ENCODE measurements around the gene ARMC12. TPM values are rescaled to one million over a fixed set of nuclear protein-coding genes. Genes with fewer than 3 reads are reported as not detected.

ARMC12 gene
- total RNA-seq, 2 experiments from 2014 or later = 1.0 to 1.1 TPM

DNA sequence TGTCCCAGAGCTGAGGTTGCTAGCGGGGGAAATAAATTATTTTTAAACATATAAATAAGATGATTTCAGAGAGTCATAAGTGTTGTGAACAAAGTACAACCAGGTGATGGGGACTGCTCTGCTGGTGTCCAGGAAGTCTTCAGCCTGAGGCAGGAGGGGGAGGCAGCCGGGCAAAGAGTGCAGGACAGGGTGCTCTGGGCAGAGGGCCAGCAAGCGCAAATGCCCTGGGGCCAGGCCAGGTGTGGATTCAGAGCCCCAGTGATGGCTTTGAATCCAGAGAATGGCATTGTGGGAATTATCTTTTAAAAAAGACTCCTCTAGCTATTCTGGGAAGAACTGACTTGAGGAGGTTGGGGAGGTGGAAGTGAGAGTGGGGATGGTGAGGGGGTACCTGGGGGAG lies 45.6 kb downstream of the ARMC12 start:
- intact Hi-C loops (cut with micrococcal nuclease) = no loop called here
- H3K9me3 Mint-ChIP-seq = no peaks in the 10 kb centered on the region
- ChIA-PET CTCF (no interaction called here), POLR2A (no interaction called here)
- H3K4me3 Mint-ChIP-seq = no peak overlapping the region
- no peak for DNase-seq
- H3K36me3 Mint-ChIP-seq (ENCODE audit: low read depth) = no peaks in the 10 kb centered on the region
- no peaks in the 10 kb centered on the region for H3K4me1 Mint-ChIP-seq (ENCODE audit: low read depth)
- H3K27me3 Mint-ChIP-seq = peaks cover 24% of the 10 kb centered on the region
- no peak for ATAC-seq
- TF ChIP-seq, protein P1, sequence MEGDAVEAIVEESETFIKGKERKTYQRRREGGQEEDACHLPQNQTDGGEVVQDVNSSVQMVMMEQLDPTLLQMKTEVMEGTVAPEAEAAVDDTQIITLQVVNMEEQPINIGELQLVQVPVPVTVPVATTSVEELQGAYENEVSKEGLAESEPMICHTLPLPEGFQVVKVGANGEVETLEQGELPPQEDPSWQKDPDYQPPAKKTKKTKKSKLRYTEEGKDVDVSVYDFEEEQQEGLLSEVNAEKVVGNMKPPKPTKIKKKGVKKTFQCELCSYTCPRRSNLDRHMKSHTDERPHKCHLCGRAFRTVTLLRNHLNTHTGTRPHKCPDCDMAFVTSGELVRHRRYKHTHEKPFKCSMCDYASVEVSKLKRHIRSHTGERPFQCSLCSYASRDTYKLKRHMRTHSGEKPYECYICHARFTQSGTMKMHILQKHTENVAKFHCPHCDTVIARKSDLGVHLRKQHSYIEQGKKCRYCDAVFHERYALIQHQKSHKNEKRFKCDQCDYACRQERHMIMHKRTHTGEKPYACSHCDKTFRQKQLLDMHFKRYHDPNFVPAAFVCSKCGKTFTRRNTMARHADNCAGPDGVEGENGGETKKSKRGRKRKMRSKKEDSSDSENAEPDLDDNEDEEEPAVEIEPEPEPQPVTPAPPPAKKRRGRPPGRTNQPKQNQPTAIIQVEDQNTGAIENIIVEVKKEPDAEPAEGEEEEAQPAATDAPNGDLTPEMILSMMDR (IDR thresholded peaks at IDR 0.05) = no peak
- no peak overlapping the region for H3K27ac Mint-ChIP-seq

DNA sequence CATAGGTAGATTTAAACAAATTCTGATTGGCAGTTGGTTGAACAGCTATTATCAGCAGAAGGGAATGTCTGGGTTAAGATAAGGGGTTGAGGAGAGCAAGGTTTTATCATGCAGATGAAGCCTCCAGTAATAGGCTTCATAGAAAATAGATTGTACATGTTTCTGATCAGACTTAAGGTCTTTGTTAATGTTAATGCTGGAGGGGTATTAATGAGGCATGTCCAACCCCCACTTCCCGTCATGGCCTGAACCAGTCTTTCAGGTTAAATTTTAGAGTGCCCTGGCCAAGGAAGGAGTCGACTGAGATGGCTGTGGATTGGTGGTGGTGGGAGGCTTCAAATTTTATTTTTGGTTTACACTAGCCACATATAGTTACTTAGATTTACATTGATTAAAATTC lies 47.4 kb downstream of the ARMC12 start:
- peaks cover 28% of the 10 kb centered on the region for H3K27me3 Mint-ChIP-seq
- H3K27ac Mint-ChIP-seq = no peak overlapping the region
- ChIA-PET POLR2A (interaction anchor here (0.9 kb wide), 1 partner anchor 162 kb away, joined by 5 read pairs; no protein-coding TSS in a partner anchor), CTCF (interaction anchor here (0.6 to 1.1 kb wide), 2 partner anchors 34 to 519 kb away, joined by 3 read pairs; no protein-coding TSS in a partner anchor)
- no peak overlapping the region for H3K4me3 Mint-ChIP-seq
- no peaks in the 10 kb centered on the region for H3K4me1 Mint-ChIP-seq (ENCODE audit: low read depth)
- ATAC-seq = no peak
- no peaks in the 10 kb centered on the region for H3K36me3 Mint-ChIP-seq (ENCODE audit: low read depth)
- H3K9me3 Mint-ChIP-seq = no peaks in the 10 kb centered on the region
- no peak for DNase-seq
- intact Hi-C loops (cut with micrococcal nuclease) = no loop called here
- TF ChIP-seq, protein P1 (IDR thresholded peaks at IDR 0.05) = no peak

DNA sequence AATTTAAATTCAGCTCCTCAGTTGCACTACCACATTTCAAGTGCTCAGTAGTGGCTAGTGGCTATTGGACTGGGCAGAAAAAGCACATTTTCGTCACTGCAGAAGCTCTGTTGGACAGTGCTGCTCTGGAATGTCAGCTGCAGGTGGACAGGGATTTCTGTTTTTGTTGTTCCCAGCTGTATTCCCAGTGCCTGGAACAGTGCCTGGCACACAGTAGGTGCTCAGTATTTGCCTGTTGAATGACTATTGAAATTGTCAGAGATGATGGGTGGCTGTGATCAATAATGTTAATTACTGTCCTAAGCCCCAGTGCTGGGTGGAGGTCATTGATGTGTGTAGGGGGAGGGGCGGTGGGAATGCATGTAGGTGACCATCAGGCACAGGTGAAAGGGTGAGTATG lies 49.4 kb downstream of the ARMC12 start:
- no peak overlapping the region for H3K4me3 Mint-ChIP-seq
- DNase-seq = no peak
- H3K4me1 Mint-ChIP-seq (ENCODE audit: low read depth) = no peaks in the 10 kb centered on the region
- CTCF ChIA-PET = no interaction called here
- peaks cover 30% of the 10 kb centered on the region for H3K27me3 Mint-ChIP-seq
- no peak overlapping the region for H3K27ac Mint-ChIP-seq
- intact Hi-C loops (cut with micrococcal nuclease) = no loop called here
- H3K36me3 Mint-ChIP-seq (ENCODE audit: low read depth) = no peaks in the 10 kb centered on the region
- TF ChIP-seq, protein P1 (IDR thresholded peaks at IDR 0.05) = no peak
- ATAC-seq = no peak
- H3K9me3 Mint-ChIP-seq = no peaks in the 10 kb centered on the region
- POLR2A ChIA-PET = no interaction called here

DNA sequence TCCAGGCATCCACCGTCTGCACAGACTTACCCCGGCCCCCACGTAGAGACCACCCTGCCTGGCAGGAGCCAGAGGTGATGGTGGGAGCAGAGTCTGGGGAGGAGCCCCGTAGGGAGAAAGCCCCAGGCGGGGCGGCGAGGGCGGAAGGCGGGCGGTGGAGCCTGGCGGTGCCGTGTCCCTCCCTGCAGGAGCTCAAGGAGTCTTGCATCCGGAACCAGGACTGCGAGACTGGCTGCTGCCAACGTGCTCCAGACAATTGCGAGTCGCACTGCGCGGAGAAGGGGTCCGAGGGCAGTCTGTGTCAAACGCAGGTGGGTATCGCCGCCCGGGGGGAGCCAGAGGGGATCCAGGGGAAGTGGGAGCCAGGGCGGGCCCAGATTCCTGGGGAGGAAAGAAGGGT lies 50.0 kb downstream of the ARMC12 start:
- H3K36me3 Mint-ChIP-seq (ENCODE audit: low read depth) = no peaks in the 10 kb centered on the region
- TF ChIP-seq, protein P1 (IDR thresholded peaks at IDR 0.05) = no peak
- H3K9me3 Mint-ChIP-seq = no peaks in the 10 kb centered on the region
- CTCF ChIA-PET = no interaction called here
- intact Hi-C loops (cut with micrococcal nuclease) = no loop called here
- peaks cover 29% of the 10 kb centered on the region for H3K27me3 Mint-ChIP-seq
- H3K4me1 Mint-ChIP-seq (ENCODE audit: low read depth) = no peaks in the 10 kb centered on the region
- H3K27ac Mint-ChIP-seq = no peak overlapping the region
- no peak overlapping the region for H3K4me3 Mint-ChIP-seq
- POLR2A ChIA-PET = no interaction called here
- no peak for DNase-seq
- ATAC-seq = no peak

DNA sequence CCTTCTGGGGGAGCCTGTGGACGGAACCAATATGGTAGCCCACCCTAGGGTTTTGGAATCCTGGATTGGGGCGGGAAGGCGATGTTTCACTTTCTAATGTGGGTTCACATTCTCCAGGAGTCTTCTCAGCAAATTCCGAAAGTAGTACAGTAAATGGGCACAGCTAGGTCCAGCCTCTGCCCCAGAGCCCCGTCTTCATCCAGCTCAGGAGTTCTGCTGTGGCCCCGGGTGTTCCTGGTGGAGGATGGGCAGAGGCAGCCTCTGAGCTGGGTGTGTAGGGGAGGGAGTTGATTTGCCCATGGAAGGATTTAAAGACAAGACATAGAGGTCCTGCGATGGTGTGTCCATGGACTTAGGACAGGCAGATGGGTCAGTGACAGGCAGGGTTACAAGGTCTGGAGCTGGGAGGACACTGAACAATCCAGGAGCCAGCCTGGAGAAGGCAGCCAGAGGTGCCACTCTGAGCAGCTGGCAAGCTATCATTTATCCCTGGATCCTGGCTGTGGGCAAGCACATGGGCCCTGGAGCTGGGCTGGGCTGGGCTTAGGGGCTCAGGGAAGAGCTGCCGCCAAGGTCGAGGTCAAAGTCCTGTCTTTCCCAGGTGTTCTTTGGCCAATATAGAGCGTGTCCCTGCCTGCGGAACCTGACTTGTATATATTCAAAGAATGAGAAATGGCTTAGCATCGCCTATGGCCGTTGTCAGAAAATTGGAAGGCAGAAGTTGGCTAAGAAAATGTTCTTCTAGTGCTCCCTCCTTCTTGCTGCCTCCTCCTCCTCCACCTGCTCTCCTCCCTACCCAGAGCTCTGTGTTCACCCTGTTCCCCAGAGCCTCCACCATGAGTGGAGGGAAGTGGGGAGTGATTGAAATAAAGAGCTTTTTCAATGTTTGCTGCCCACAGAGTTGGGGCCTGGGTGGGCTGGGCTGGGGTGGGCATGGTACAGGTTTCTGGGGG lies 50.7 kb downstream of the ARMC12 start:
- no peak for DNase-seq
- no peaks in the 10 kb centered on the region for H3K9me3 Mint-ChIP-seq
- intact Hi-C loops (cut with micrococcal nuclease) = no loop called here
- no peaks in the 10 kb centered on the region for H3K4me1 Mint-ChIP-seq (ENCODE audit: low read depth)
- ChIA-PET CTCF (no interaction called here), POLR2A (interaction anchor here (0.6 kb wide), 1 partner anchor 260 kb away, joined by 3 read pairs; no protein-coding TSS in a partner anchor)
- H3K4me3 Mint-ChIP-seq = no peak overlapping the region
- H3K36me3 Mint-ChIP-seq (ENCODE audit: low read depth) = no peaks in the 10 kb centered on the region
- no peak overlapping the region for H3K27ac Mint-ChIP-seq
- no peak for ATAC-seq
- peaks cover 29% of the 10 kb centered on the region for H3K27me3 Mint-ChIP-seq
- TF ChIP-seq, protein P1 (IDR thresholded peaks at IDR 0.05) = no peak

All from activated CD8-positive, alpha-beta T cell treated with anti-CD3 and anti-CD28 coated beads for 36 hours (primary cell).